Pons (tissue), 1 donor: ENCODE results near the gene QRICH1.
A peak's percentile ranks its signal among the peaks of the same experiment; 100 is the strongest.

Source experiments
- DNase-seq: peaks from one replicate; pipeline ENCODE4 v3.0.0-alpha.2; 2016; ENCODE audit warnings: low spot score

QRICH1 gene, protein sequence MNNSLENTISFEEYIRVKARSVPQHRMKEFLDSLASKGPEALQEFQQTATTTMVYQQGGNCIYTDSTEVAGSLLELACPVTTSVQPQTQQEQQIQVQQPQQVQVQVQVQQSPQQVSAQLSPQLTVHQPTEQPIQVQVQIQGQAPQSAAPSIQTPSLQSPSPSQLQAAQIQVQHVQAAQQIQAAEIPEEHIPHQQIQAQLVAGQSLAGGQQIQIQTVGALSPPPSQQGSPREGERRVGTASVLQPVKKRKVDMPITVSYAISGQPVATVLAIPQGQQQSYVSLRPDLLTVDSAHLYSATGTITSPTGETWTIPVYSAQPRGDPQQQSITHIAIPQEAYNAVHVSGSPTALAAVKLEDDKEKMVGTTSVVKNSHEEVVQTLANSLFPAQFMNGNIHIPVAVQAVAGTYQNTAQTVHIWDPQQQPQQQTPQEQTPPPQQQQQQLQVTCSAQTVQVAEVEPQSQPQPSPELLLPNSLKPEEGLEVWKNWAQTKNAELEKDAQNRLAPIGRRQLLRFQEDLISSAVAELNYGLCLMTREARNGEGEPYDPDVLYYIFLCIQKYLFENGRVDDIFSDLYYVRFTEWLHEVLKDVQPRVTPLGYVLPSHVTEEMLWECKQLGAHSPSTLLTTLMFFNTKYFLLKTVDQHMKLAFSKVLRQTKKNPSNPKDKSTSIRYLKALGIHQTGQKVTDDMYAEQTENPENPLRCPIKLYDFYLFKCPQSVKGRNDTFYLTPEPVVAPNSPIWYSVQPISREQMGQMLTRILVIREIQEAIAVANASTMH

DNA sequence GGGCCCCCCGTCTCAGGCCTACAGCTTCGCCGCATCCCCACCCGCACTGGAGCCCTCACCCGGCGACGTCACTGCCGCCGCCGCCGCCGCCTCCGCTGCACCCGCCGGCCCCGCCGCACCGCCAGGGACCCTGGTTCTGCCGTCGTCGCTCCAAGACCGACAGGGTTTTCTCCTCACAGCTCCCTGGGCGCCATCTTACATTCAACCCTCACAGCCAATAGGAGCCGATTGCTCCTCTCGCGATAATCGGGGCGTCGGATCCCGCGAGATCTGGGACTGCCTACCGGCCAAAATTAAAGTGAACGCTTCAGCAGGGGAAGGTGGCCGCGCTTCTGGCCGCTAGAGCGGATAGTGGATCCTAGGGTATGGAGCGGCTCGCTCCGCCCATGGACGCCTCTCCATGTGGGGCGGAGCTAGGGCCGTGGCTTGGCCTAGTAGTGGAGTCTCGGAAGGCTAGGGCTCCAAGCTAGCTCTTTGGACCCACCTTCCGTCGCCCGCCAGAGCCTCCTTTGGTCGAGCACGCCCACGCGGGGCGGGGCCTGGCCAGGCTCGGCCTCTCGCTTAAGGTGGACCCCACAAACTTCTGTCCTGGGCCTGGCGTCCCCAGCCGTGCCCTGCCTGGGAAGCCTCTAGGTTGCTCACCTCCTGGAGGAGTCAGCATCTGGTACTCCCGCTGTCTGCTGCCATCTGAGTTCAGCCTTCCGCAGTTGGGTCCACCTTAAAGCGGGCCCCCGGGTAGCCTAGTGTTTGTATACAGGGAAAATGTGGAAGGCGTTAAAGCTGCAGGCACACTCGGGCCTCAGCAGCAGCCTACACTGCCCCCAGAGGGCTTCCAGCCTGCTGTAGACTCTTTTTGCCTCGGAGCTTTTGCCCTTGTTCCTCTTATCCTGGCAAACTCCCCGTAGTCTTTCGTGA lies at the start of gene QRICH1:
TSS of gene QRICH1 (minus strand) at position 219 of the 915 bp plus-strand sequence. CDS start 17,054 bp downstream, outside the sequence.
- DNase-seq: peak; percentile 98

DNA sequence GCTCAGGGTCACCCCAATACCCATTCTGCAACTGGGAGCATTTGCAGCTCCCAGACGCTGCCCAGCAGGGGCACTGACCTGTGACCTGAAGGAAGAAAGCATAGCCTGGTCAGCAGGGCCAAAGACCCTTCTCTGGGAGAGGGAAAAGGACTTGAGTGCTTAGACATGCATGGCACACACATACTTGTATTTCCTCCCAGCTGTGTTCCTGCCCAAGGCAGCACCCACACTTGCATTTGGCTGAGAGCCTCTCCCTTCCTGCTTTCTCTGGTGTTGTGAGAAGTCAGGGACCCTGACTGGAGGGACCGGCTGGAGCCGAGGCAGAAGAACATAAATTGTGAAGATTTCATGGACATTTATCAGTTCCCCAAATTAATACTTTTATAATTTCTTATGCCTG lies 46.2 kb upstream of the QRICH1 start:
- DNase-seq: no peak

DNA sequence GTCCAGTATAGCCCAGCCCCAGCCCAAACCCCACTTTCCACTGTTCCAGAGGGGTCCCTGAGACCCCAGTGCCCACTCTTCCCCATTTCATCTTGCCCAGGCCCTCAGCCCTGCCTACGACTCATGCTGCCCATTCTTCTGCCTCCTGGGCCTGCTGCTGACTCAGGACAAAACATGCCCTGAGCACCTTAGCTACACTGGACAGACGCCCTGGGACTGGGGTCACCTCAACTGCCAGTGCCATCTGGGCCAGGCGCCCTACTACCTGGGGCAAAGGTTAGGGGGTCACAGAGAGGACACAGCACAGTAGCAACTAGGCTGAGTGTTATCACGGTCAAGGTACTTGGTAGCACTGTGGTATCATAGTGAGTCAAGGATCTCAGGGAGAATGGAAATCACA lies 41.6 kb upstream of the QRICH1 start:
- no peak for DNase-seq

- no peak for DNase-seq
These were observed 40.8 kb upstream of the QRICH1 start for GRCh38 chr3:49134471-49135265.

GRCh38 chr3:49133226-49133951 lies 39.5 kb upstream of the QRICH1 start:
- peak; percentile 59 for DNase-seq

DNA sequence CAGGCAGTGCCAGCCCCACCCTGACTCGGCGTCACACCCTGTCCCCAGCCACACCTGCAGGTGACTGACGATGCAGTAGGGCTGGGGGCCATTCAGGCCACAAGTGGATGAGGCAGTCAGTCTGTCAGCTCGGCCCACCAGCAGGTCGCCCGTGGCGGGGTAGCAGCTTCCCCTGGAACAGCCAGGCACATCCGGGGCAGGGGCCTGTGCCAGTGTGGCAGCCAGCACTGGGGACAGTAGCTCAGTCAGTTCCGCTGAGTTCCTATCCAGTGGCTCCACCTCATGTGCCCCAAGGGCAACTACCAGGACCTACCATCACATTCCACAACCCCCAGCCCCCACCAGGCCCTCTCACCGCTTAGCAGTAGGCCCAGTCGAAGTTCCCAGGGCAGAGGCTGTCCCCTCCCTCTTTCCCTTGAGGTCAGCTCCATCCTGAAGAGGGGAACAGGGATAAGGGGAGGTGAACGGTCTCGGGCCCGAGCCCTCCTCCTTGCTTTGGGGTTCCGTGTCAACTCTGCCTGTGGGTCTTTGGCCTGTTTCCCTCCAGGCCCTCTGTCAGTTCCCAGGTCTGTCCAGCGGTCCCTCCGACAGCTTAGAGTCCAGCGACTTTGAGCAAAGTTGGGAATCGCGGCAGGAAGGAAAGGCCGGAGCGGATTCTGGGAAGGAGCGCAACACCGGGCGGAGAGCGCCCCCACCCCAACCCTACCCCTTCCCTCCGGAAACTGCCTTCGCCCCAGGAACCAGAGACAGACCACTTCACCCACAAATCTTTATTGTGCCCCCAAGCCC lies 38.8 kb upstream of the QRICH1 start, which contains the start of gene LAMB2:
TSS of gene LAMB2 (minus strand) at position 614 of the 789 bp plus-strand sequence. CDS start at position 431, 183 bp downstream.
- peak; percentile 32 for DNase-seq

GRCh38 chr3:49132073-49132436 lies 38.2 kb upstream of the QRICH1 start:
- DNase-seq: no peak

DNA sequence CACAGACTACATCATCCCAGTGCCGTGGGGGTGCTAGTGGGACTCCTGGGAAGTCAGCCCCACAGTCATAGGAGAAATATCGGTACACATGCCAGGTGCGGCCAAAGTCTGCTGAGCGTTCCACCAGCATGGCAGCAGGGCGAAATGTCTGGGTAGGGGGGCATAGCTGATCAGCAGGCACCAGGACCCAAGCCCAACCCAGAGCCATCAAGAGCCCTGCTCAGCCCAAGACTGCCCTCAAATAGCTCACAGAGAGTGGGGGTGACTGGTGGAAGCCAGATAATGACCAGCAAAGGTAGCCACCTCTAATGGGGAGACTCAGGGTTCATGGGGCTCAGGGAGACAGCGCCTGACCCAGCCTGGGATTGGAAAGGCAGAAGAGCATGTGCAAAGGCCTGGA lies 37.7 kb upstream of the QRICH1 start:
- DNase-seq: no peak

DNA sequence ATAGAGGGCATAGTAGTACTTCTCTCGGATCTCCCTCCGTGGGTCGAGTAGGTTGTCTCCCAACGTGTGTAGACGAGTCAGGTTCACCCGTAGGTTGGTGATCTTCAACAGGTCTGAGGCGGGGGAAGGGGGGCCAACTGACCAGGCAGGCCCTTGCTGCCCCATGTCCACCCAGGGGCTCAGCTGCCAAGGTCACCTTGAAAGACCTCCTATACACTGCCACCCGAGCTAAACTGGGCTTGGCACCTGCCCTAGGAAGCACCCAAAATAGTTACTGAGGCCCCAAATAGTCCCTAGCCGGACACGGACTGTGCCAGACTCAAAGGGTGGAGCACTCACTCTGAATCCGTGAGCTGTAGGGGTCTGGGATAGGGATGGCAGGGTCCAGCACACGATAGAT lies 37.2 kb upstream of the QRICH1 start:
- DNase-seq: no peak

GRCh38 chr3:49124991-49125670 lies 31.3 kb upstream of the QRICH1 start:
- DNase-seq: no peak

DNA sequence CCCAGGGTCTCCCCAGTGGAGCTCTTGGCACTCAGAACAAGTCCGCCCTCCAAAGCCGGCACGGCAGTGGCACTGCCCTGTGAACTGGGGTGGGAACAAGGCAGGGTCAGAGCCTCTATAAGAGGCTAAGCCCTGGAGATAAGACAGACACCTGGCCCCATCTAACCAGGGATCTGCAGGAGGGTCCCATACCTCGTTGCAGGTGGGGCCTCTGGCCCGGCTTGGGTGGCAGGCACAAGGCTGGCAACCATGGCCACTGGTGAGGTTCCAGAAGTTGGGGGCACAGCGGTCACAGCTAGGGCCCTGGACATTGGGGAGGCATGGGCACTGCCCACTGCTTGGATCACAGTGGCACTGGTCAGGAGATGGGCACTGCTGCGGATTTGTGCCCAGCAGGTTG lies 30.3 kb upstream of the QRICH1 start:
- no peak for DNase-seq

- DNase-seq: no peak
These were observed 29.8 kb upstream of the QRICH1 start for GRCh38 chr3:49123687-49124086.

DNA sequence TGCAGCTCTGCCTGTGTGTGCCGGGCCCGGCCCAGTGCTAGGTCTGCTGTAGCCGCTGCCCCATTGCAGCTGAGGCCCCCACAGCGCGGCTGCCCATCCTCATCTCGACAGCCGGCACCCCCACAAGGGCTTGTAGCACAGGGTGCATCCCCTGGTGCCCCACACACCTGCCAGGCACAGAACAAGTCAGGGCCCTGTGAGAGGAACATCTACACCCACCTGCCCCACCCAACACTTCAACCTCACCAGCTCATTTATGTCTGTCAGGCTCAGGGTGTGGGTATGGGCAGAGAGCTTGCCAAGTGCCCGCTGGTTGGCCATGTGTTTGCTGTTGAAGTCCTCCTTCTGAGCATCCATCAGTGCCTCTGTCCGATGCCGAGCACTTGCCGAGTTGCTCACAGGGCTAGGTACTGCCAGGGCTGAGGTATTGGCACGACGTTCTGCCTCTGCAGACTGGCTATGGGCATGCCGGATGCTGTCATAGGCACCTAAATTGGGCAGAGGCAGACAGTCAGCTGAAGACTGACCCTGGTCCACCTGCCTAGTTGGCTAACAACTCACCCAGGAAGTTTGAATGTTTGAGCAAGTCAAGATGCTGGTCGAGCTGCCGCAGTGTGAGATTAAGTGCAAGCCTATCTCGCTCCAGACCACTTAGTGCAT lies 29.1 kb upstream of the QRICH1 start:
- DNase-seq: no peak

GRCh38 chr3:49122451-49122850 lies 28.6 kb upstream of the QRICH1 start:
- DNase-seq: no peak

DNA sequence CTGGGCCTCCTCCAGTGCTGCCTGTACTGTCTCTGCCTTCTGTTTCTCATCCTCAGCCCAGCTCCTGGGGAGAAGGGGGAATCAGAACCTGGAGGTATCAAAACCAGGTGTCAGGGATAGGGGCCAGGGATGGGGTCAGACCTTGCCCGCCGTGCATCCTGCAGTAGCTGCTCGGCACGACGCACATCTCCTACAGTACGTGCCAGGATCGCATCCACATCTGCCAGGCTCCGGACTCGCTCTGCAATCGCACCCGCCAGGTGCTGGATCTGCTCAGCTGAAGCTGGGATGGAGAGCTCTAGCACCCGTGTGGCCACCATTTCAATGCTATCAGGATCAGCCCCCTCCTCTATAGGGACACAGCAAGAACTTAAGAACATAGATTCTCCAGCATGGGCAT lies 28.2 kb upstream of the QRICH1 start:
- DNase-seq: no peak

GRCh38 chr3:49121132-49121736 lies 27.4 kb upstream of the QRICH1 start:
- no peak for DNase-seq

- DNase-seq: peak; percentile 93
These were observed 26.7 kb upstream of the QRICH1 start, which contains the start of gene USP19 for GRCh38 chr3:49120438-49121131. Gene USP19 (minus strand): TSS chr3:49120823. CDS start chr3:49119145, 1,678 bp downstream.

DNA sequence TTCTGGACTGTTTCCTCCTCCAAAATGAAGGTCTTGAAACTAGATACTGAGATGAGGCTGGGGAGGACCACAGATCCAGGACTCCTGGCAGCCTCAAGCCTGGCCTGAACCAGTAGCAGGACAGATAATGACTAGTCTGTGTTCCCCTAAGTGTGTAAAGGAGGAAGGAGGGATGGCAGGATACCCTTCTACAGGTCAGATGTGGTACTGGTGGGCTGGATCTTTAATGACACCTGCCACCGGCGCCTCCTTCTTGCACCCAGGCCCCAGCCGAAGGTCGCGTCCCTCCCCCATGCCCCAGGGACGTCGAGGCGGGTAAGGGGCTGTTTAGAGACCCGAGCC lies 26.2 kb upstream of the QRICH1 start:
- no peak for DNase-seq
